ENCODE measurements around the gene COX14. TPM values are rescaled to one million over a fixed set of nuclear protein-coding genes. Genes with fewer than 3 reads are reported as not detected.
A peak's percentile ranks its signal among the peaks of the same experiment; 100 is the strongest.

Gene COX14
- total RNA-seq, 4 donors from 2014 or later = 14.3 to 121 (median 45.4) TPM

GRCh38 chr12:50120953-50121352, 8.9 kb downstream of the COX14 start:
- Histone ChIP-seq H3K27ac (no peak overlapping the region), H3K27me3 (no peaks in the 10 kb centered on the region), H3K4me3 (no peak overlapping the region), H3K4me1 (peaks cover 0 to 3% of the 10 kb centered on the region in 2 donors), H3K9me3 (no peaks in the 10 kb centered on the region), H3K36me3 (no peaks in the 10 kb centered on the region)
- peak in 1 of 2 donors; percentile 4 for DNase-seq
- TF ChIP-seq POLR2A (IDR thresholded peaks at IDR 0.05) = no peak
- no peak for TF ChIP-seq CTCF (IDR thresholded peaks at IDR 0.05)
- intact Hi-C loops (cut with DNase I; ENCODE audit: low total_unique reads) = no loop called here

- H3K4me3 ChIP-seq = no peak overlapping the region
- peaks cover 0 to 3% of the 10 kb centered on the region in 2 donors for H3K4me1 ChIP-seq
- H3K27ac ChIP-seq = no peak overlapping the region
- no peaks in the 10 kb centered on the region for H3K36me3 ChIP-seq
- no peaks in the 10 kb centered on the region for H3K9me3 ChIP-seq
- no peak for DNase-seq
- H3K27me3 ChIP-seq = no peaks in the 10 kb centered on the region
- no peak for TF ChIP-seq POLR2A (IDR thresholded peaks at IDR 0.05)
- no peak for TF ChIP-seq CTCF (IDR thresholded peaks at IDR 0.05)
- intact Hi-C loops (cut with DNase I; ENCODE audit: low total_unique reads) = no loop called here
These were observed 9.6 kb downstream of the COX14 start for GRCh38 chr12:50121641-50122040.

- DNase-seq = no peak
- no peak overlapping the region for H3K27ac ChIP-seq
- H3K4me1 ChIP-seq = no peaks in the 10 kb centered on the region
- H3K9me3 ChIP-seq = no peaks in the 10 kb centered on the region
- intact Hi-C loops (cut with DNase I; ENCODE audit: low total_unique reads) = no loop called here
- no peak overlapping the region for H3K4me3 ChIP-seq
- H3K36me3 ChIP-seq = no peaks in the 10 kb centered on the region
- TF ChIP-seq POLR2A (IDR thresholded peaks at IDR 0.05) (no peak), CTCF (IDR thresholded peaks at IDR 0.05) (no peak)
- no peaks in the 10 kb centered on the region for H3K27me3 ChIP-seq
These were observed 11.2 kb downstream of the COX14 start for GRCh38 chr12:50123203-50123602.

GRCh38 chr12:50127546-50127945, 15.5 kb downstream of the COX14 start:
- intact Hi-C loops (cut with DNase I; ENCODE audit: low total_unique reads) = no loop called here

GRCh38 chr12:50129290-50129689, 17.3 kb downstream of the COX14 start:
- intact Hi-C loops (cut with DNase I; ENCODE audit: low total_unique reads) = no loop called here
- no peaks in the 10 kb centered on the region for H3K36me3 ChIP-seq
- no peak for DNase-seq

More at GRCh38 chr12:50127546-50127945, 15.5 kb downstream of the COX14 start:
- Histone ChIP-seq H3K27me3 (no peaks in the 10 kb centered on the region), H3K27ac (no peak overlapping the region), H3K9me3 (no peaks in the 10 kb centered on the region), H3K4me1 (no peaks in the 10 kb centered on the region), H3K36me3 (no peaks in the 10 kb centered on the region), H3K4me3 (no peak overlapping the region)
- no peak for TF ChIP-seq POLR2A (IDR thresholded peaks at IDR 0.05)
- no peak for TF ChIP-seq CTCF (IDR thresholded peaks at IDR 0.05)
- no peak for DNase-seq

More at GRCh38 chr12:50129290-50129689, 17.3 kb downstream of the COX14 start:
- no peak for TF ChIP-seq CTCF (IDR thresholded peaks at IDR 0.05)
- H3K9me3 ChIP-seq = no peaks in the 10 kb centered on the region
- no peaks in the 10 kb centered on the region for H3K27me3 ChIP-seq
- no peak overlapping the region for H3K4me3 ChIP-seq
- H3K27ac ChIP-seq = no peak overlapping the region
- H3K4me1 ChIP-seq = no peaks in the 10 kb centered on the region

Measured in uterus (tissue), 4 donors.